HG03354 (cell line): ENCODE measurements around the gene SPOCK3.
"Not testable (repeated sequence)": the region's sequence is repeated elsewhere in the genome, so short reads cannot be mapped to it uniquely, and the experiment has no call there.

Experiments
- ATAC-seq: cut with Tn5 transposase; IDR thresholded peaks from one replicate; pipeline ENCODE4 v1.9.1; 2021; ENCODE audit warnings: mild to moderate bottlenecking; ENCODE audit not compliant: unreplicated experiment, poor library complexity, severe bottlenecking

The SPOCK3 gene

GRCh38 chr4:166726832-166727231 lies 507.5 kb downstream of the SPOCK3 start:
- no peak for ATAC-seq

- ATAC-seq, result no peak
Measured at GRCh38 chr4:166724369-166724768, 509.9 kb downstream of the SPOCK3 start.

DNA sequence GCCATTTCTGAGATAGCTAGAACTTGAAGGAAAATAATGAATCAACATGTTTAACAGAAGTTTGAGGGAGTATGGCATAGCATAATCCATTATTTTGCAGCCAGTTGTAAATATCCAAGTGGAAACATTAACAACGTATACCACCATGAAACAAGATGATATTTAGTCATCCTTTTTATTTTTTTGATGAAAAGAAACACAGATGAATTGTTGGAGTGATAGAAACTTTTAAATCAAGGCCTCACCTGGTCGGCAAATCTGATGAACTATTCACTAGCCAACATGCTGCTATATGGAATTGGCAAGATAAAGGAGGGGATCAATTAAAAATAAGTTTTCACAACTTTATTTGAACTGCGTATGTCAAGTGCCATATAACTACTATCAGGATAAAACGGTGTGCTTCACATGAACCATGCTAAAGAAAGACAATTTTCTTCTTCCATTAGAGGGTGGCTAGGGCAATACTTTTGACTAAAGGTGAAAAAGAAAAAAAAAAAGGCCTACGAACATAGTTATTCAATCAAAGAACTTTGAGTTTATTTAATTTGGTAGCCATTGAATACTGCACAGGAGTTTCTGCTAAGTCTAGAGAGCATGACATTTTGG lies 510.7 kb downstream of the SPOCK3 start:
- ATAC-seq, result no peak

- not testable (repeated sequence) for ATAC-seq
Measured at GRCh38 chr4:166715748-166716713, 518.3 kb downstream of the SPOCK3 start.

GRCh38 chr4:166700592-166700991 lies 533.7 kb downstream of the SPOCK3 start:
- no peak for ATAC-seq

- ATAC-seq, result no peak
Measured at GRCh38 chr4:166688835-166689234, 545.5 kb downstream of the SPOCK3 start.

DNA sequence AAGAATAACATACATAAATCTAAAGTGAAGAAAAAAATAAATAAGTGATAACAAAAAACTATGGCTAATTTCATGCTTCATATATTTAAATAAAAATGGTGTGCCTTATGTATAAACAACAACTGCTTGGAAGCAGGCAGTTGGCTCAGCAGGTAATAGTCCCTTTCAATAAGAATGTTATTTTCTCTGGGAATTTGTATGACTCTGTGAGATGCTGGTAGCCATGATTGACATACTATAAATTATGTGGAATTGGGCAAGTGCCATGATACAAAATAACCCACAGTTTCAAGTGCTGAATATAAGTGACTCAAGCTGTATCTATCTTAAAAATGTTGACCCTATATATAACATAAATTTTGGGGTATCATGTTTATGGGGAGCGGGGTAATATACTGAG lies 546.5 kb downstream of the SPOCK3 start:
- ATAC-seq, result no peak
